Activated B cell treated with CpG ODN at 0.5 μM for 24 hours (primary cell): ENCODE measurements around the gene LHFPL2. TPM values are rescaled to one million over a fixed set of nuclear protein-coding genes. Genes with fewer than 3 reads are reported as not detected.

ENCODE experiments used
- ATAC-seq: fragments of 200-7000 bp; cut with Tn5 transposase; one replicate; pipeline ENCODE4 v1.10.0; 2021; ENCODE audit warnings: low read depth, mild to moderate bottlenecking, moderate library complexity
- CTCF ChIA-PET: fragments of 350-600 bp; sonication (Branson Sonifier 250); formaldehyde crosslinking; loops from one replicate; lab custom pipeline; 2021; ENCODE audit warnings: antibody characterized with exemption; lab: Charles Lee
- POLR2A ChIA-PET: fragments of 350-600 bp; sonication (Branson Sonifier 250); formaldehyde crosslinking; loops from one replicate; lab custom pipeline; 2021; ENCODE audit warnings: antibody characterized with exemption; lab: Charles Lee
- DNase-seq: peaks from one replicate; pipeline ENCODE4 v3.0.0; 2022
- H3K27ac Mint-ChIP-seq: one replicate; pipeline ENCODE4 v1.8.0; 2020; ENCODE audit warnings: mixed read lengths
- H3K27me3 Mint-ChIP-seq: one replicate; pipeline ENCODE4 v1.8.0; 2021; ENCODE audit warnings: mixed read lengths
- H3K36me3 Mint-ChIP-seq: one replicate; pipeline ENCODE4 v1.8.0; 2021; ENCODE audit warnings: low read depth, mixed read lengths
- H3K4me1 Mint-ChIP-seq: one replicate; pipeline ENCODE4 v1.8.0; 2021; ENCODE audit warnings: mixed read lengths
- H3K4me3 Mint-ChIP-seq: one replicate; pipeline ENCODE4 v1.8.0; 2020; ENCODE audit warnings: mild to moderate bottlenecking, mixed read lengths
- H3K9me3 Mint-ChIP-seq: one replicate; pipeline ENCODE4 v1.8.0; 2020; ENCODE audit warnings: mixed read lengths
- intact Hi-C: fragments of 100-400 bp; cut with micrococcal nuclease; formaldehyde crosslinking; loops from one replicate; pipeline ENCODE4 v1.15.1; 2024
- total RNA-seq: library from RNA; stranded (reverse); gene quantifications from 2 replicates; pipeline ENCODE4 v1.2.3, GENCODE V29; 2022
- TF ChIP-seq, protein P1 (sequence below): fragments of 200-600 bp; IDR thresholded peaks from one replicate; pipeline ENCODE4 v1.8.0; 2022; ENCODE audit warnings: antibody characterized with exemption, mild to moderate bottlenecking

Gene LHFPL2
- total RNA-seq, 1 donor from 2014 or later = 12.0 TPM

DNA sequence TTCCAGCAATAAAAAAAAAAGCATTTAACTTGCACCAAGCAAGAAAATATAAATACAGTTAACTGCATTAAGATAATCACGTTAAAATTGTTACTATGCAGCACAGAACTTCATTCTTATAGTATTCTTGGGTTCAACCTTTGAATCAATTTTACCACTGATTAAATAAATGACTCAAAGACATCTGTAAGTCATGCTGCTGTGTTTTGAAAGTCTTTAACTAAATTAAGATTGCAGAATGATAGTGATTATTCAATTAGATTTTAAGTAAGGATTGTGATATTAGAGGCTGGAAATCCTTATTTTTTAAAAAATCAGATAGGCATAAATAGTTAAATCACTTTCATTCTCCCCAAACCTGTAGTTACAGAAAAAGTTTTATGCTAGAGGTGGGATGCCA lies 171.8 kb downstream of the LHFPL2 start:
- no peak overlapping the region for H3K4me3 Mint-ChIP-seq

DNA sequence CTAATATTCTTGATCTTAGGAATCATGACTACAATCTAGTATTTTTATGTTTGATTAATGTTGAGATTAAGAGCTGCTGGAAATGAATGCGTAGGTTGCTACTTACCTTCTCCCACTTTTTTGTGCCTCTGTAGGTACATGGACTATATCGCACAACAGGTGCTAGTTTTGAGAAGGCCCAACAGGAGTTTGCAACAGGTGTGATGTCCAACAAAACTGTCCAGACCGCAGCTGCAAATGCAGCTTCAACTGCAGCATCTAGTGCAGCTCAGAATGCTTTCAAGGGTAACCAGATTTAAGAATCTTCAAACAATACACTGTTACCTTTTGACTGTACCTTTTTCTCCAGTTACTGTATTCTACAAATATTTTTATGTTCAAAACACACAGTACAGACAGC lies 173.2 kb downstream of the LHFPL2 start:
- H3K27ac Mint-ChIP-seq = no peak overlapping the region
- ChIA-PET POLR2A (no interaction called here), CTCF (no interaction called here)
- DNase-seq = no peak
- no peak overlapping the region for H3K4me3 Mint-ChIP-seq
- no peaks in the 10 kb centered on the region for H3K4me1 Mint-ChIP-seq
- intact Hi-C loops = no loop called here
- no peak for ATAC-seq
- no peaks in the 10 kb centered on the region for H3K9me3 Mint-ChIP-seq
- peaks cover 3% of the 10 kb centered on the region for H3K36me3 Mint-ChIP-seq
- TF ChIP-seq, protein P1, sequence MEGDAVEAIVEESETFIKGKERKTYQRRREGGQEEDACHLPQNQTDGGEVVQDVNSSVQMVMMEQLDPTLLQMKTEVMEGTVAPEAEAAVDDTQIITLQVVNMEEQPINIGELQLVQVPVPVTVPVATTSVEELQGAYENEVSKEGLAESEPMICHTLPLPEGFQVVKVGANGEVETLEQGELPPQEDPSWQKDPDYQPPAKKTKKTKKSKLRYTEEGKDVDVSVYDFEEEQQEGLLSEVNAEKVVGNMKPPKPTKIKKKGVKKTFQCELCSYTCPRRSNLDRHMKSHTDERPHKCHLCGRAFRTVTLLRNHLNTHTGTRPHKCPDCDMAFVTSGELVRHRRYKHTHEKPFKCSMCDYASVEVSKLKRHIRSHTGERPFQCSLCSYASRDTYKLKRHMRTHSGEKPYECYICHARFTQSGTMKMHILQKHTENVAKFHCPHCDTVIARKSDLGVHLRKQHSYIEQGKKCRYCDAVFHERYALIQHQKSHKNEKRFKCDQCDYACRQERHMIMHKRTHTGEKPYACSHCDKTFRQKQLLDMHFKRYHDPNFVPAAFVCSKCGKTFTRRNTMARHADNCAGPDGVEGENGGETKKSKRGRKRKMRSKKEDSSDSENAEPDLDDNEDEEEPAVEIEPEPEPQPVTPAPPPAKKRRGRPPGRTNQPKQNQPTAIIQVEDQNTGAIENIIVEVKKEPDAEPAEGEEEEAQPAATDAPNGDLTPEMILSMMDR = no peak
- H3K27me3 Mint-ChIP-seq = no peaks in the 10 kb centered on the region

More for the DNA sequence above, 171.8 kb downstream of the LHFPL2 start:
- Mint-ChIP-seq H3K27ac (no peak overlapping the region), H3K4me1 (no peaks in the 10 kb centered on the region), H3K36me3 (peaks cover 3% of the 10 kb centered on the region), H3K27me3 (no peaks in the 10 kb centered on the region), H3K9me3 (no peaks in the 10 kb centered on the region)
- ATAC-seq (no peak), DNase-seq (no peak)
- intact Hi-C loops = no loop called here
- ChIA-PET CTCF (no interaction called here), POLR2A (interaction anchor here (1.0 kb wide), 1 partner anchor 421 kb away, joined by 3 read pairs; no protein-coding TSS in a partner anchor)
- TF ChIP-seq, protein P1 = no peak

DNA sequence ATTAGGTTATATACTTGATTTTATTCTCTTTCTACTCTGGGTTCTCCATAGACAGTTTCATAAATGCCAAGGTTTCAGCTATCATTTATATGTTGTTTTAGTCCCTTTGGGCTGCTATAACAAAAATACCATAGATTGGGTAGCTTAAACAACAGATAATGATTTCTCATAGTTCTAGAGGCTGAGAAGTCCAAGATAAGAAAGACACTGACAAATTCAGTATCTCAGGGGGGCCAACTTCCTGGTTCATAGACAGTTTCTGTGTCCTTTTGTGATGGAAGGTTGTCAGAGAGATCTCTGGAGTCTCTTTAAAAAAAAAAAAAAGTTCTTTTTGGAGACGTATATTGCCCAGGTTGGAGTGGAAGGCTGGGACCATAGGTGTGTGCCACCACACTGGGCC lies 174.8 kb downstream of the LHFPL2 start:
- TF ChIP-seq, protein P1 = no peak
- ChIA-PET POLR2A (no interaction called here), CTCF (interaction anchor here (1.2 kb wide), 2 partner anchors 547 to 659 kb away, joined by 3 read pairs; no protein-coding TSS in a partner anchor)
- H3K27me3 Mint-ChIP-seq = no peaks in the 10 kb centered on the region
- H3K27ac Mint-ChIP-seq = no peak overlapping the region
- H3K4me3 Mint-ChIP-seq = no peak overlapping the region
- H3K4me1 Mint-ChIP-seq = no peaks in the 10 kb centered on the region
- H3K9me3 Mint-ChIP-seq = no peaks in the 10 kb centered on the region
- intact Hi-C loops = no loop called here
- DNase-seq (no peak), ATAC-seq (no peak)
- H3K36me3 Mint-ChIP-seq = peaks cover 3% of the 10 kb centered on the region

DNA sequence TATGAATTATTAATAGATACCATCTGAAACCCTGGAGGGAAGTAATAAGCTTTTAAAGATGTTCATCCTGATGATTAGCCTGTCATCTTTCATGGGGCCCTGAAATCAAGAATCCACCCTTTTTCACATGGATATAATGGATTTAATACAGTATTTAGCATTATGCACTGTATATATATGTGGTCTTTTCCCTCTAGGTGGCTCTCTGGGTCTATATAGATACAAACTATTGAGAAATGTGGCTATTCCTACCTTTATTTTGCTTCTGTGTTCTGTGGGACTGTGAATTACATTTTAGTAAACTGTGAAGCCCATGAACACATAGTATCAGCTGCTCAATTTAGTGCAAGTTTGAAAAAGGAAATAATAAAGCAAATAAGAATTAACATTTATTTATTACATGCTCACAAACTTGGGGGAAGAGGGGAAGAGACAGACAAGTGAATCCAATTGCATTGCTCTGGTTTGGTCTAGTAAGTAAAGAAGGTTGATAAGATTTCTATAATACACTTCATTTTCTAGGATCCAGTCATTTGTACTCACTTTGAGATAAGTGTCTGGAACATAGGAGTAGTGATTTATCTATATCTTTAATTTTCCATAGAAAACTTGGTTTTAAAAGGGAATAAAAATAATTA lies 176.0 kb downstream of the LHFPL2 start:
- Mint-ChIP-seq H3K9me3 (no peaks in the 10 kb centered on the region), H3K4me1 (peaks cover 3% of the 10 kb centered on the region), H3K27me3 (no peaks in the 10 kb centered on the region), H3K36me3 (peaks cover 3% of the 10 kb centered on the region), H3K27ac (no peak overlapping the region), H3K4me3 (no peak overlapping the region)
- intact Hi-C loops = no loop called here
- TF ChIP-seq, protein P1 = no peak
- DNase-seq (no peak), ATAC-seq (no peak)
- ChIA-PET CTCF (interaction anchor here (1.4 kb wide), 1 partner anchor 494 kb away, joined by 3 read pairs; no protein-coding TSS in a partner anchor), POLR2A (no interaction called here)

DNA sequence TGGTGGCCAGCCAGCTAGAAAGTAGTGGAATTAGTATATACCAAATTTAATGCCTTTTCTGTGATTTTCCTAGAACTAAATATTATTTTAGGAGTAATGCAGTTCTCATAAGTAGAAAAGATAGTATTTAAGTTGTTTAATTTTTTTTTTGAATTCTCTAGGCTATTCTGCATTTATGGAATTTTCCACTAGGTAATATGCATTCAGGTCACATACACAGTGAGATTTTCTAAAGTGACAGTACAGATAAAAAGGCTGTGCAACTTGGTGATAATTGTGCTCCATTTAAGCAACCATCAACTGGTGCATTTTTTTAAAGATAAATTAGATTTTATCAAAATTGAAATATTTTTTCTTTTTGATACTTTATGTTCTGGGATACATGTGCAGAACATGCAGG lies 176.7 kb downstream of the LHFPL2 start:
- ATAC-seq = no peak
- Mint-ChIP-seq H3K27ac (no peak overlapping the region), H3K27me3 (no peaks in the 10 kb centered on the region), H3K36me3 (peaks cover 3% of the 10 kb centered on the region), H3K4me3 (no peak overlapping the region), H3K9me3 (no peaks in the 10 kb centered on the region), H3K4me1 (peaks cover 3% of the 10 kb centered on the region)
- DNase-seq = no peak
- TF ChIP-seq, protein P1 = no peak
- intact Hi-C loops = no loop called here
- ChIA-PET POLR2A (interaction anchor here (0.7 kb wide), 2 partner anchors 36 to 513 kb away, joined by 3 read pairs; no protein-coding TSS in a partner anchor), CTCF (interaction anchor here (0.7 to 1.4 kb wide), 2 partner anchors 59 to 495 kb away, joined by 3 to 4 read pairs; no protein-coding TSS in a partner anchor)
